SK-N-SH treated with all-trans-retinoic acid at 6 μM for 48 hours (cell line): ENCODE data around the gene ABCF2.

Experiments
- GLIS3 ChIP-seq: fragments of 250-450 bp; sonication (Bioruptor Pico); IDR thresholded peaks from 2 replicates; pipeline ENCODE4 v1.5.0; 2020; ENCODE audit warnings: mild to moderate bottlenecking, moderate library complexity
- OSR1 ChIP-seq: fragments of 250-450 bp; sonication (Bioruptor Pico); IDR thresholded peaks from 2 replicates; pipeline ENCODE4 v1.8.0; 2022; ENCODE audit warnings: moderate library complexity, mild to moderate bottlenecking, inconsistent platforms
- PATZ1 ChIP-seq: fragments of 250-450 bp; sonication (Bioruptor Pico); IDR thresholded peaks from 2 replicates; pipeline ENCODE4 v1.8.0; 2020; ENCODE audit warnings: mild to moderate bottlenecking, moderate library complexity, borderline replicate concordance
- ZFP30 ChIP-seq: fragments of 450-650 bp; formaldehyde crosslinking; IDR thresholded peaks from 2 replicates; pipeline ENCODE4 v1.5.0; 2022; ENCODE audit warnings: mild to moderate bottlenecking, moderate library complexity
- ZNF565 ChIP-seq: fragments of 450-650 bp; formaldehyde crosslinking; conservative IDR thresholded peaks from 2 replicates; pipeline ENCODE4 v1.5.0; 2020; ENCODE audit warnings: low read depth, mild to moderate bottlenecking, moderate library complexity
- TF ChIP-seq, protein P1 (sequence below): fragments of 250-450 bp; sonication (Bioruptor Pico); IDR thresholded peaks from 2 replicates; pipeline ENCODE4 v1.5.1; 2020; ENCODE audit warnings: low read depth, mild to moderate bottlenecking, moderate library complexity
- TF ChIP-seq, protein P2 (sequence below): fragments of 250-450 bp; sonication (Bioruptor Pico); IDR thresholded peaks from 2 replicates; pipeline ENCODE4 v1.5.0; 2020; ENCODE audit warnings: mild to moderate bottlenecking, moderate library complexity
- TF ChIP-seq, protein P3 (sequence below): fragments of 250-450 bp; sonication (Bioruptor Pico); IDR thresholded peaks from 2 replicates; pipeline ENCODE4 v1.5.1; 2021; ENCODE audit warnings: mild to moderate bottlenecking, moderate library complexity

GRCh38 chr7:151172273-151173141 is 54.5 kb downstream of the ABCF2 start:
- no peak for TF ChIP-seq ZFP30 (CRISPR knock-in tag)
- TF ChIP-seq PATZ1 (CRISPR knock-in tag) = no peak
- TF ChIP-seq GLIS3 (CRISPR knock-in tag) = no peak
- TF ChIP-seq, protein P1, sequence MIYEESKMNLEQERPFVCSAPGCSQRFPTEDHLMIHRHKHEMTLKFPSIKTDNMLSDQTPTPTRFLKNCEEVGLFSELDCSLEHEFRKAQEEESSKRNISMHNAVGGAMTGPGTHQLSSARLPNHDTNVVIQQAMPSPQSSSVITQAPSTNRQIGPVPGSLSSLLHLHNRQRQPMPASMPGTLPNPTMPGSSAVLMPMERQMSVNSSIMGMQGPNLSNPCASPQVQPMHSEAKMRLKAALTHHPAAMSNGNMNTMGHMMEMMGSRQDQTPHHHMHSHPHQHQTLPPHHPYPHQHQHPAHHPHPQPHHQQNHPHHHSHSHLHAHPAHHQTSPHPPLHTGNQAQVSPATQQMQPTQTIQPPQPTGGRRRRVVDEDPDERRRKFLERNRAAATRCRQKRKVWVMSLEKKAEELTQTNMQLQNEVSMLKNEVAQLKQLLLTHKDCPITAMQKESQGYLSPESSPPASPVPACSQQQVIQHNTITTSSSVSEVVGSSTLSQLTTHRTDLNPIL (CRISPR knock-in tag) = no peak
- TF ChIP-seq, protein P2, sequence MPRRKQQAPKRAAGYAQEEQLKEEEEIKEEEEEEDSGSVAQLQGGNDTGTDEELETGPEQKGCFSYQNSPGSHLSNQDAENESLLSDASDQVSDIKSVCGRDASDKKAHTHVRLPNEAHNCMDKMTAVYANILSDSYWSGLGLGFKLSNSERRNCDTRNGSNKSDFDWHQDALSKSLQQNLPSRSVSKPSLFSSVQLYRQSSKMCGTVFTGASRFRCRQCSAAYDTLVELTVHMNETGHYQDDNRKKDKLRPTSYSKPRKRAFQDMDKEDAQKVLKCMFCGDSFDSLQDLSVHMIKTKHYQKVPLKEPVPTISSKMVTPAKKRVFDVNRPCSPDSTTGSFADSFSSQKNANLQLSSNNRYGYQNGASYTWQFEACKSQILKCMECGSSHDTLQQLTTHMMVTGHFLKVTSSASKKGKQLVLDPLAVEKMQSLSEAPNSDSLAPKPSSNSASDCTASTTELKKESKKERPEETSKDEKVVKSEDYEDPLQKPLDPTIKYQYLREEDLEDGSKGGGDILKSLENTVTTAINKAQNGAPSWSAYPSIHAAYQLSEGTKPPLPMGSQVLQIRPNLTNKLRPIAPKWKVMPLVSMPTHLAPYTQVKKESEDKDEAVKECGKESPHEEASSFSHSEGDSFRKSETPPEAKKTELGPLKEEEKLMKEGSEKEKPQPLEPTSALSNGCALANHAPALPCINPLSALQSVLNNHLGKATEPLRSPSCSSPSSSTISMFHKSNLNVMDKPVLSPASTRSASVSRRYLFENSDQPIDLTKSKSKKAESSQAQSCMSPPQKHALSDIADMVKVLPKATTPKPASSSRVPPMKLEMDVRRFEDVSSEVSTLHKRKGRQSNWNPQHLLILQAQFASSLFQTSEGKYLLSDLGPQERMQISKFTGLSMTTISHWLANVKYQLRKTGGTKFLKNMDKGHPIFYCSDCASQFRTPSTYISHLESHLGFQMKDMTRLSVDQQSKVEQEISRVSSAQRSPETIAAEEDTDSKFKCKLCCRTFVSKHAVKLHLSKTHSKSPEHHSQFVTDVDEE (CRISPR knock-in tag) = no peak
- TF ChIP-seq, protein P3, sequence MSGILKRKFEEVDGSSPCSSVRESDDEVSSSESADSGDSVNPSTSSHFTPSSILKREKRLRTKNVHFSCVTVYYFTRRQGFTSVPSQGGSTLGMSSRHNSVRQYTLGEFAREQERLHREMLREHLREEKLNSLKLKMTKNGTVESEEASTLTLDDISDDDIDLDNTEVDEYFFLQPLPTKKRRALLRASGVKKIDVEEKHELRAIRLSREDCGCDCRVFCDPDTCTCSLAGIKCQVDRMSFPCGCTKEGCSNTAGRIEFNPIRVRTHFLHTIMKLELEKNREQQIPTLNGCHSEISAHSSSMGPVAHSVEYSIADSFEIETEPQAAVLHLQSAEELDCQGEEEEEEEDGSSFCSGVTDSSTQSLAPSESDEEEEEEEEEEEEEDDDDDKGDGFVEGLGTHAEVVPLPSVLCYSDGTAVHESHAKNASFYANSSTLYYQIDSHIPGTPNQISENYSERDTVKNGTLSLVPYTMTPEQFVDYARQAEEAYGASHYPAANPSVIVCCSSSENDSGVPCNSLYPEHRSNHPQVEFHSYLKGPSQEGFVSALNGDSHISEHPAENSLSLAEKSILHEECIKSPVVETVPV = no peak
- TF ChIP-seq ZNF565 (CRISPR knock-in tag) = no peak
- TF ChIP-seq OSR1 (CRISPR knock-in tag) = no peak
